ENCODE data around the gene TWIST1. TPM values are rescaled to one million over a fixed set of nuclear protein-coding genes. Genes with fewer than 3 reads are reported as not detected.

TWIST1 gene
- total and polyA plus RNA-seq, 2 donors = 0.66 to 1.5 TPM

- H3K4me3 ChIP-seq (ENCODE audit: low read length in 2 of 2) = peak overlapping the region; percentile 24 to 43
- no peak for DNase-seq (ENCODE audit: low read depth in 6 of 9, low spot score in 9 of 9)
- peaks cover 72 to 97% of the 10 kb centered on the region in 2 donors for H3K27me3 ChIP-seq (ENCODE audit: control insufficient read depth in 2 of 2, insufficient read depth in 1 of 2, low read length in 1 of 2)
- peaks cover 0 to 7% of the 10 kb centered on the region in 2 donors for H3K4me1 ChIP-seq (ENCODE audit: control insufficient read depth in 2 of 2, insufficient read depth in 2 of 2, low read length in 2 of 2)
- WGBS = 2% methylated on average over 70 of the region's 70 CpGs
- no peaks in the 10 kb centered on the region for H3K36me3 ChIP-seq (ENCODE audit: control insufficient read depth in 2 of 2, insufficient read depth in 2 of 2, low read length in 1 of 2)
- H3K9me3 ChIP-seq (ENCODE audit: control insufficient read depth in 2 of 2, insufficient read depth in 1 of 2, low read length in 1 of 2) = no peaks in the 10 kb centered on the region
- no peak overlapping the region for H3K27ac ChIP-seq (ENCODE audit: low read depth in 1 of 2, low read length in 1 of 2)
Measured at GRCh38 chr7:19116121-19117090, 1.0 kb downstream of the TWIST1 start.

DNA sequence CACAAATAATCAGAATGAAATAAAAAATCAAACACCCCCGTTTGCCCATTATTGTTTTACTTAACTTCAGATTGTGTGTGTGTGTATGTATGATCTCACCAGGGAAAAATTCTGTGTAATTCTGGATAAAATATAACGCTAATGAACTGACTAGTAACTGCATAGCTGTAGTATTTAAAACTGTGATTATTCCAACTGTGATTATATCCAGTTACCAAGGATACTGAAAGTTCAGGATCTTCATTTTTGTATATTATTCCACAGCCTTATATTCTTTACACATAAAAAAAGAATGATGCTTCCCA is 2.9 kb downstream of the TWIST1 start:
- DNase-seq (ENCODE audit: low read depth in 6 of 9, low spot score in 9 of 9) = no peak
- Histone ChIP-seq H3K4me3 (ENCODE audit: low read length in 2 of 2) (no peak overlapping the region), H3K27me3 (ENCODE audit: control insufficient read depth in 2 of 2, insufficient read depth in 1 of 2, low read length in 1 of 2) (peaks cover 76 to 98% of the 10 kb centered on the region in 2 donors), H3K9me3 (ENCODE audit: control insufficient read depth in 2 of 2, insufficient read depth in 1 of 2, low read length in 1 of 2) (no peaks in the 10 kb centered on the region), H3K36me3 (ENCODE audit: control insufficient read depth in 2 of 2, insufficient read depth in 2 of 2, low read length in 1 of 2) (no peaks in the 10 kb centered on the region), H3K4me1 (ENCODE audit: control insufficient read depth in 2 of 2, insufficient read depth in 2 of 2, low read length in 2 of 2) (peaks cover 0 to 7% of the 10 kb centered on the region in 2 donors), H3K27ac (ENCODE audit: low read depth in 1 of 2, low read length in 1 of 2) (no peak overlapping the region)
- WGBS = 27% methylated on average over 2 of the region's 2 CpGs

DNA sequence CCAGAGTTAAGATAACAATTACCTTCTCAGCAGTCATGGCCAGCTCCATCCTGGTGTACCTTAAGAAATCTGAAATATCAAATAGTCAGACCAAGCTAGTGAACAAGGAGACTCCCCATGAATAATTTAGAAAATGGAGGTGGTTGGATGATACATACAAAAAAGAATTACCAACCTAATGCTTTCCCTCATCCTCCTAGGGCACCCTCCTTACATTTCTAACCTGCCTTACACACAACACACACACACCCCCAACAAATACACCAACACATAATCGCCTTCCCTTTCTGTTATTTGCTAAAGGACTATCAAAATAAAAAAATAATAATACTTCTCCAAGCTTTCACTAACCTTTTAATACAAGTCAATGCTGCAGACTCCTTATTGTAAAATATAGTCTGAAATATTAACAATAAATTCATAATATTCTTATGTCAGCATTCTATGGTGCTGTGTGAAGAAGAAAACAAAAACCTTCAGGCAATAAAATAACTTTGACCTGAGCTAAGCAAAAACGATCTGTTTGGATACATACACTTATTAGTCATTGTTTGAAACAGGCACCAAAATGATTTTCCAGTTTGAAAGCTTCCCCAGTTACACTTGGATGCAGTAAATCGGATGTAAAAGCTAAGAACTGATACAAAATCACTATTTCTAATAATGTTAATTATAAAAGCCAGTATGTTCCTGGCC is 3.4 kb downstream of the TWIST1 start:
- Histone ChIP-seq H3K9me3 (ENCODE audit: control insufficient read depth in 2 of 2, insufficient read depth in 1 of 2, low read length in 1 of 2) (no peaks in the 10 kb centered on the region), H3K4me3 (ENCODE audit: low read length in 2 of 2) (no peak overlapping the region), H3K36me3 (ENCODE audit: control insufficient read depth in 2 of 2, insufficient read depth in 2 of 2, low read length in 1 of 2) (no peaks in the 10 kb centered on the region), H3K4me1 (ENCODE audit: control insufficient read depth in 2 of 2, insufficient read depth in 2 of 2, low read length in 2 of 2) (peaks cover 0 to 7% of the 10 kb centered on the region in 2 donors), H3K27me3 (ENCODE audit: control insufficient read depth in 2 of 2, insufficient read depth in 1 of 2, low read length in 1 of 2) (peaks cover 76 to 98% of the 10 kb centered on the region in 2 donors), H3K27ac (ENCODE audit: low read depth in 1 of 2, low read length in 1 of 2) (no peak overlapping the region)
- DNase-seq (ENCODE audit: low read depth in 6 of 9, low spot score in 9 of 9) = no peak
- 31% methylated on average over 3 of the region's 3 CpGs for WGBS

DNA sequence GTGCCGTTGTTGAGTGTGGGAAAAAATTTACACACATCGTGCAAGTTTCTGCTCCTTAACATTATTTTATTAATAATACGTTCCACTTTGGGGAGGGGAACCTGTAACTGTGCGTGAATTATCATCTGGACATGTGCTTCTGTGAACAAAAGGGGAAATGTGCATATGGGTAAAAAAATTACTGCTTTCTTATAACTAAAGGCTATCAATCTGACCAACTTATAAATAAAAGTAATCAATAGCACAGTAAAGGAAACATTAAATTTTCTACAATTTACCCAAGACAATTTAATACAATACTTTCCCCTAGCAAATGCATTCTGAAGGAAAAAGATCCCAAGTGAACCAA is 4.5 kb downstream of the TWIST1 start:
- H3K36me3 ChIP-seq (ENCODE audit: control insufficient read depth in 2 of 2, insufficient read depth in 2 of 2, low read length in 1 of 2) = no peaks in the 10 kb centered on the region
- peaks cover 76 to 98% of the 10 kb centered on the region in 2 donors for H3K27me3 ChIP-seq (ENCODE audit: control insufficient read depth in 2 of 2, insufficient read depth in 1 of 2, low read length in 1 of 2)
- peaks cover 0 to 4% of the 10 kb centered on the region in 2 donors for H3K4me1 ChIP-seq (ENCODE audit: control insufficient read depth in 2 of 2, insufficient read depth in 2 of 2, low read length in 2 of 2)
- H3K27ac ChIP-seq (ENCODE audit: low read depth in 1 of 2, low read length in 1 of 2) = no peak overlapping the region
- 9% methylated on average over 4 of the region's 4 CpGs for WGBS
- no peaks in the 10 kb centered on the region for H3K9me3 ChIP-seq (ENCODE audit: control insufficient read depth in 2 of 2, insufficient read depth in 1 of 2, low read length in 1 of 2)
- no peak overlapping the region for H3K4me3 ChIP-seq (ENCODE audit: low read length in 2 of 2)
- no peak for DNase-seq (ENCODE audit: low read depth in 6 of 9, low spot score in 9 of 9)

- Histone ChIP-seq H3K4me3 (ENCODE audit: low read length in 2 of 2) (no peak overlapping the region), H3K27ac (ENCODE audit: low read depth in 1 of 2, low read length in 1 of 2) (no peak overlapping the region), H3K4me1 (ENCODE audit: control insufficient read depth in 2 of 2, insufficient read depth in 2 of 2, low read length in 2 of 2) (peaks cover 0 to 4% of the 10 kb centered on the region in 2 donors), H3K36me3 (ENCODE audit: control insufficient read depth in 2 of 2, insufficient read depth in 2 of 2, low read length in 1 of 2) (no peaks in the 10 kb centered on the region), H3K27me3 (ENCODE audit: control insufficient read depth in 2 of 2, insufficient read depth in 1 of 2, low read length in 1 of 2) (peaks cover 76 to 98% of the 10 kb centered on the region in 2 donors), H3K9me3 (ENCODE audit: control insufficient read depth in 2 of 2, insufficient read depth in 1 of 2, low read length in 1 of 2) (no peaks in the 10 kb centered on the region)
- 5% methylated on average over 42 of the region's 42 CpGs for WGBS
- no peak for DNase-seq (ENCODE audit: low read depth in 6 of 9, low spot score in 9 of 9)
Measured at GRCh38 chr7:19112274-19113001, 5.0 kb downstream of the TWIST1 start.

DNA sequence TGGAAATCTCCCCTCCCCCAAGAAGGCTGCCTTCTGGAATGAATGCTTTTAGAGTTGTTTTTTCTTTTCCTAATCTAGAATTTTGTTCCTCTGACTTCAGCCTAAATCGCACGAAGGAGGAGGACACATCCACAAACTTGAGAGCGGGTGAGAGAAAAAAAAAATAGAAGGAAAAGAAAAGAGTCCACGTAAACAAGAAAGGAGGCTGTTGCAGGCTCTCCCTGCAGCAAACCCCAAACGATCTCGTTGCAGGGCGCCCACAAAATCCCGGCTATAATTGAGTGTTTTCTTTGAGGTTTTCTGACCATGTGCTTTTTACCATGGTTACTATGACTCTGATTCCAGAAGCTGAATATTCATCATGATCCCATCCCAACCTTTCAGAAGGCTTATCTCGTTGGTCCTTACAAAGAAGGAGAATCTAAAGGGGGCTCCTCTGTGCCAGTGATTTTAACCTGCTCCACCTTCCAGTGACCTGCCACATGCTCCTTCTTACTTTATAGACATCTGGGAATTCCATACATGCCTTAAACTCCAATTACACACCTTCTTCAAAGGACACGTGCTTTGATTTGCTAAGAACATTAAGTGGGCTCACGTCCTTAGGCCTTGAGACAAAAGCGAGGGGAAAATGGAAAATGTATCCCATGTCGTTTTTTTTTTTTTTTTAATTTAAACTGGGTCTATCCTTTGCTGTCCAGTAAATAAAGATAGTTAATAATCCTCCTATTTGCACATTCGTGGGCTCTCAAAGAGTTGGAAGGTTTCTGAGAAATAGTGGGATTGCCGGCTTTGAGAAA is 5.8 kb downstream of the TWIST1 start:
- Histone ChIP-seq H3K27ac (ENCODE audit: low read depth in 1 of 2, low read length in 1 of 2) (no peak overlapping the region), H3K4me3 (ENCODE audit: low read length in 2 of 2) (no peak overlapping the region), H3K27me3 (ENCODE audit: control insufficient read depth in 2 of 2, insufficient read depth in 1 of 2, low read length in 1 of 2) (peaks cover 76 to 100% of the 10 kb centered on the region in 2 donors), H3K36me3 (ENCODE audit: control insufficient read depth in 2 of 2, insufficient read depth in 2 of 2, low read length in 1 of 2) (no peaks in the 10 kb centered on the region), H3K9me3 (ENCODE audit: control insufficient read depth in 2 of 2, insufficient read depth in 1 of 2, low read length in 1 of 2) (no peaks in the 10 kb centered on the region), H3K4me1 (ENCODE audit: control insufficient read depth in 2 of 2, insufficient read depth in 2 of 2, low read length in 2 of 2) (peaks cover 0 to 6% of the 10 kb centered on the region in 2 donors)
- DNase-seq (ENCODE audit: low read depth in 6 of 9, low spot score in 9 of 9) = no peak
- 14% methylated on average over 15 of the region's 15 CpGs for WGBS

- DNase-seq (ENCODE audit: low read depth in 6 of 9, low spot score in 9 of 9) = no peak
- Histone ChIP-seq H3K4me3 (ENCODE audit: low read length in 2 of 2) (no peak overlapping the region), H3K27ac (ENCODE audit: low read depth in 1 of 2, low read length in 1 of 2) (no peak overlapping the region), H3K27me3 (ENCODE audit: control insufficient read depth in 2 of 2, insufficient read depth in 1 of 2, low read length in 1 of 2) (peaks cover 75 to 100% of the 10 kb centered on the region in 2 donors), H3K4me1 (ENCODE audit: control insufficient read depth in 2 of 2, insufficient read depth in 2 of 2, low read length in 2 of 2) (peaks cover 0 to 6% of the 10 kb centered on the region in 2 donors), H3K9me3 (ENCODE audit: control insufficient read depth in 2 of 2, insufficient read depth in 1 of 2, low read length in 1 of 2) (no peaks in the 10 kb centered on the region), H3K36me3 (ENCODE audit: control insufficient read depth in 2 of 2, insufficient read depth in 2 of 2, low read length in 1 of 2) (no peaks in the 10 kb centered on the region)
- 13% methylated on average over 6 of the region's 6 CpGs for WGBS
Measured at GRCh38 chr7:19110776-19111175, 6.7 kb downstream of the TWIST1 start.

DNA sequence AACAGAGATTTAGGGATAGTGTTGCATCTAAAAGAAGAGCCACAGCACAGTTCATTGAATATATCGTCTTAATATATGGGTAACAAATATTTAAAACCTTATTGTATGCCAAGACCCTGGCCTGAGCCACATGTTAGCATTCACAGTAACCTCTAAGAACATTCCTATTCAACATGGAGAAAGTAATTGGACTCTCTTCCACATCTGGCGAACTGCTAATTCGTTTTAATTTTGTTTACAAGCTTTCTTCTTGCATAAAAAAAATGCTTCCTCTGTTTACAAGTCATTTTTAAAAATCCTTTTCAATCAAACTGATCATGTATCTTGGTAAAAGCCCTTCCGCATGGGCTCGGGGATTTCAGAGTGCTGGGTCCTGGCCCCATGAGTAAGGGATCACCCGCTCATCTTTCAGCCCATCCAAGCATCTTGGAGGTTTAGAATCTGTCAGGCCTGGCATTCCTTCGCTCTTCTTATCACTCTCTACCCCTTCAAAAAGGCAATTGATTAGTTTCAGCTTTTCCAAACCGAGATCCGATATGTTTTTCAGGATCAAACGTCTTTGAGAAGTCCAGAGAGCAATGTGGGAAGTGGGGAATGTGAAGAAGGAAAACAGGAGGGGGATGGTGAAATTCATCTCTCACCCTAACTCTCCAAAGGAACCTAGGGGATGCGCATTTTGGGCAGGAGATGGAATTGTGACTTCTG is 7.3 kb downstream of the TWIST1 start:
- Histone ChIP-seq H3K9me3 (ENCODE audit: control insufficient read depth in 2 of 2, insufficient read depth in 1 of 2, low read length in 1 of 2) (no peaks in the 10 kb centered on the region), H3K4me3 (ENCODE audit: low read length in 2 of 2) (no peak overlapping the region), H3K36me3 (ENCODE audit: control insufficient read depth in 2 of 2, insufficient read depth in 2 of 2, low read length in 1 of 2) (no peaks in the 10 kb centered on the region), H3K27me3 (ENCODE audit: control insufficient read depth in 2 of 2, insufficient read depth in 1 of 2, low read length in 1 of 2) (peaks cover 75 to 99% of the 10 kb centered on the region in 2 donors), H3K27ac (ENCODE audit: low read depth in 1 of 2, low read length in 1 of 2) (no peak overlapping the region), H3K4me1 (ENCODE audit: control insufficient read depth in 2 of 2, insufficient read depth in 2 of 2, low read length in 2 of 2) (peaks cover 0 to 6% of the 10 kb centered on the region in 2 donors)
- no peak for DNase-seq (ENCODE audit: low read depth in 6 of 9, low spot score in 9 of 9)
- WGBS = 12% methylated on average over 11 of the region's 11 CpGs

Measured in thymus (tissue), 11 donors.